AG10803 (cell line): ENCODE results near the gene RARA.
A peak's percentile ranks its signal among the peaks of the same experiment; 100 is the strongest.
"Not testable (repeated sequence)": the region's sequence is repeated elsewhere in the genome, so short reads cannot be mapped to it uniquely, and the experiment has no call there.

Source experiments
- DNase-seq: peaks from one replicate; pipeline ENCODE4 v3.0.0; 2010; ENCODE audit warnings: low read depth
- H3K4me3 ChIP-seq: 2 replicates; pipeline ENCODE4 v1.5.1; 2011; ENCODE audit warnings: mild to moderate bottlenecking, low read length, control low read depth
- CTCF ChIP-seq: conservative IDR thresholded peaks from 2 replicates; pipeline ENCODE4 v1.5.1; 2011; ENCODE audit warnings: mild to moderate bottlenecking, low read length, control low read depth, inconsistent platforms

Gene RARA

GRCh38 chr17:40382251-40382650 lies 73.3 kb downstream of the RARA start:
- no peak overlapping the region for H3K4me3 ChIP-seq
- no peak for DNase-seq
- TF ChIP-seq CTCF = no peak

- DNase-seq, H3K4me3 ChIP-seq: not testable (repeated sequence)
These were observed 77.6 kb downstream of the RARA start for GRCh38 chr17:40386555-40386954.

GRCh38 chr17:40399185-40399584 lies 90.2 kb downstream of the RARA start:
- no peak overlapping the region for H3K4me3 ChIP-seq
- TF ChIP-seq CTCF = peak; percentile 69
- DNase-seq = peak; percentile 70

GRCh38 chr17:40402668-40403067 lies 93.7 kb downstream of the RARA start:
- no peak for DNase-seq
- H3K4me3 ChIP-seq = peak overlapping the region; percentile 8; the same call in 1 of the 2 replicates
- peak; percentile 13 for TF ChIP-seq CTCF

- TF ChIP-seq CTCF = no peak
- no peak overlapping the region for H3K4me3 ChIP-seq
- DNase-seq = no peak
These were observed 95.0 kb downstream of the RARA start for GRCh38 chr17:40404003-40404402.
